Stimulated activated naive CD8-positive, alpha-beta T cell treated with anti-CD3 and anti-CD28 coated beads, Interleukin-15, amount 100 ng/mL, for 72 hours (primary cell): ENCODE data around the gene NFASC.

Source experiments
- ATAC-seq: fragments of 150-1000 bp; cut with Tn5 transposase; 2 replicates; pipeline ENCODE4 v1.10.0; 2021; ENCODE audit warnings: mild to moderate bottlenecking, moderate library complexity
- DNase-seq, 2 donors: peaks; one replicate each; pipeline ENCODE4 v3.0.0; 2021 to 2022
- H3K27ac Mint-ChIP-seq, 2 donors: one replicate each; pipeline ENCODE4 v1.8.0; 2022; ENCODE audit warnings: mild to moderate bottlenecking in 2 of 2, mixed read lengths in 2 of 2, moderate library complexity in 2 of 2
- H3K27me3 Mint-ChIP-seq: one replicate; pipeline ENCODE4 v1.8.0; 2022; ENCODE audit warnings: mixed read lengths
- H3K4me1 Mint-ChIP-seq: one replicate; pipeline ENCODE4 v1.8.0; 2022; ENCODE audit warnings: mild to moderate bottlenecking, mixed read lengths
- H3K4me3 Mint-ChIP-seq, 2 donors: one replicate each; pipeline ENCODE4 v1.8.0; 2022; ENCODE audit warnings: mild to moderate bottlenecking in 2 of 2, mixed read lengths in 2 of 2, moderate library complexity in 1 of 2
- H3K9me3 Mint-ChIP-seq, 2 donors: one replicate each; pipeline ENCODE4 v1.8.0; 2022; ENCODE audit warnings: mixed read lengths in 2 of 2

NFASC gene

DNA sequence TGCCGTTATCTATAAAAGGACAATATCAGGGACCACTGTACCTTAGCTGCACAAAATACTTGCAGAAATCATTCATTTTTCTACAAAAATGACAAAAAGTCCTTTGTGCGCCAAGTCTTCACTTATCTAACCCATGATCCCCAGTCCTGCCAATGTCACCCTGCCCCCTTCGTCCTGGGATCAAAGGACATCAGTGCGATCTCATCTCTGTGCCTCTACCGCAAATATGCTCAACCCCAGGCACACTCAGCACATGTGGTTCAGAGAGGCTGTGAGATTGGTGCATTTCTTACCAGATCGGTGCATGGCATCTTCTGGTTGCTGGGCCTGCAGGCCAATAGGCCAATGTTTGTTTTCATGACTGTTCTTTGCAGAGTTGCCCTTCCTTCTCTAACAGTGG, 72.8 kb downstream of the NFASC start:
- Mint-ChIP-seq H3K4me1 (no peaks in the 10 kb centered on the region), H3K27ac (no peak overlapping the region), H3K9me3 (no peaks in the 10 kb centered on the region), H3K4me3 (no peak overlapping the region), H3K27me3 (peaks cover 8% of the 10 kb centered on the region)
- no peak for DNase-seq
- no peak for ATAC-seq

DNA sequence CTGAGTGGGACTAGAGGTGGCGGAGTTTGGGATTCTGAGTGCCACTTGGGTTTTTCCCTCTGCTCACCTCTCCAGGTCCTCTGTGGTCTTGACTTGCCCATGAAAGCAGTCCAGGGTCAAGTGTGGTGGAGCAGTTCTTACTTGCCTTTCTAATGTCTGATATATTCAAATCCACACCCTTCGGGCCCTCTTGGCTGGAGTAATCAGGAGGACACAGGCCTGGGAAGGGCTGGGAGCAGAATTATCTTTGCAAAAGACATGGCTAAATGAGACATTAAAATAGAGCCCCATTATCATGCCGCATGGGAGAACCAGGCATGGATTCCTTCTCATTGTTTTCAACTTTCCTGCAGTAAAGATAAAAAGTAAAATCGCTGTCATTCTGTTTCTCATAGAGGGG, 74.0 kb downstream of the NFASC start:
- Mint-ChIP-seq H3K4me1 (no peaks in the 10 kb centered on the region), H3K27ac (no peak overlapping the region), H3K27me3 (peaks cover 8% of the 10 kb centered on the region), H3K4me3 (no peak overlapping the region), H3K9me3 (no peaks in the 10 kb centered on the region)
- no peak for DNase-seq
- no peak for ATAC-seq

DNA sequence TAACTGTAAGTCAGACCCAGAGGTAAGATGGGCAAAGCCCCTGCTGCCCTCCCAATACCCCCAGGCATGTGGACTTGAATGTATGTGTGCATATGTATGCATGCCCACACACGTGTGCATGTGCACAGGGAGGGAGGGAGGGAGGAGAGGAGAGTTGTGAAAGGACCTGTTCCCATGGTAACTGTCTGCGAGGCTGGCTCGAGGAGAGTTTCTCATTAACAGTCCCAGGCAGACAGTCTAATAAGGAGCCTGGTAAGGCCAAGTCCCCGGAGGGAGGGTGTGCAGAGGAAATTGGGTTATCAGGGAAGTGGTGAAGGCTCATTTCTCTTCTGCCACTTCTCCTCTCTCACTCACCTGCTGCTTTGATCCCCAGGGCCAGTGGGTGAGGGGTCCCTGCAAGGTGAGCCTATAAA, 74.9 kb downstream of the NFASC start:
- Mint-ChIP-seq H3K4me1 (no peaks in the 10 kb centered on the region), H3K4me3 (no peak overlapping the region), H3K27me3 (peaks cover 8% of the 10 kb centered on the region), H3K27ac (no peak overlapping the region), H3K9me3 (no peaks in the 10 kb centered on the region)
- ATAC-seq (no peak), DNase-seq (no peak)

DNA sequence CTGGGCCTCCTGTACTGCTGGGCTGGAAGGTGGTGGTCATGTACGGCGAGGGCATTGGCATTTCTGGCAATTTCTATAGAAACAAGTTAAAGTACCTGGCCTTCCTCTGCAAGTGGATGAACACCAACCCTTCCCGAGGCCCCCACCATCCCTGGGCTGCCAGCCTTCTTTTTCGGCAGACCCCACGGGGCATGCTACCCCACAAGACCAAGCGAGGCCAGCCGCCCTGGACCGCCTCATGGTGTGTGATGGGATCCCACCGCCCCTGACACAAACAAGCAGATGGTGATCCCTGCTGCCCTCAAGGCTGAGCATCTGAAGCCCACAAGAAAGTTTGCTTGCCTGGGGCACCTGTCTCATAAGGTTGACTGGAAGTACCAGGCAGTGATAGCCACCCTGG, 76.0 kb downstream of the NFASC start:
- ATAC-seq (no peak), DNase-seq (no peak)
- Mint-ChIP-seq H3K27ac (no peak overlapping the region), H3K4me1 (no peaks in the 10 kb centered on the region), H3K27me3 (peaks cover 8% of the 10 kb centered on the region), H3K9me3 (no peaks in the 10 kb centered on the region), H3K4me3 (no peak overlapping the region)

DNA sequence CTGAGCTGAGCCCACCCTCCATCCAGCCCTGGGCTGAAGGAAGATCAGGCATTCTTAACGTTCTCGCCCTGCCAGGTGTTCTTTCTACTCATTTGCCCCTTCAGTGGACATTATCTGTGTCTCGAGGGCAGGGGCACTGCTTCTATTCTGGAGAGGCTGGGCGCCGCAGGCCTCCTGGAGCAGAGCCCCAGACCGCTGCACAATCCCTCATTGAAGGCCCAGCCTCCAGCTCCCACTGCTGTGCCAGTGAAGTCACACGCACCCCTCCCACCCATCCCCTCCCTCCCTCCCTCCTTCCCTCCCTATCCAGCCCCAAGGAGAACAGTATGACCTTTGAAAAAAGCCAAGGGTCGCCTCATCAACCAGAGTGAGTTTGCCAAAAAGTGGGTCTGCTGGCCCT, 76.7 kb downstream of the NFASC start:
- ATAC-seq = no peak
- Mint-ChIP-seq H3K27me3 (peaks cover 8% of the 10 kb centered on the region), H3K9me3 (no peaks in the 10 kb centered on the region), H3K27ac (no peak overlapping the region), H3K4me3 (no peak overlapping the region), H3K4me1 (no peaks in the 10 kb centered on the region)
- no peak for DNase-seq

DNA sequence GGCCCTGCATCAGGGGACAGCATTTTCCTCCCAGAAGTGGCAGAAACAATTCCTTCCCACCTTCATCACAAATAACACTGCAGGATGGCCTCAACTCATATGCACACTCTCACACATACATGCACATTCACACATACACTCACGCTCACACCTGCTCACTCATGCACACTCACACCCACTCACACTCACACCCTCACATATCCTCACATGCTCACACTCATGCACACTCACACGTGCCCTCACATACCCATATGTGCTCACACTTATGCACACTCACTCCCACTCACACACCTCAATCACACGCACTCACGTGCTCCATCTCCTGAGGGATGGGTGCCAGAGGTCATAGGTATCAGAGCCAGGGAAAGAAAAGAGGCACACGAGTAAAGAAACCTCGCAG, 77.1 kb downstream of the NFASC start:
- ATAC-seq (no peak), DNase-seq (no peak)
- Mint-ChIP-seq H3K27ac (no peak overlapping the region), H3K27me3 (peaks cover 8% of the 10 kb centered on the region), H3K9me3 (no peaks in the 10 kb centered on the region), H3K4me3 (no peak overlapping the region), H3K4me1 (no peaks in the 10 kb centered on the region)

DNA sequence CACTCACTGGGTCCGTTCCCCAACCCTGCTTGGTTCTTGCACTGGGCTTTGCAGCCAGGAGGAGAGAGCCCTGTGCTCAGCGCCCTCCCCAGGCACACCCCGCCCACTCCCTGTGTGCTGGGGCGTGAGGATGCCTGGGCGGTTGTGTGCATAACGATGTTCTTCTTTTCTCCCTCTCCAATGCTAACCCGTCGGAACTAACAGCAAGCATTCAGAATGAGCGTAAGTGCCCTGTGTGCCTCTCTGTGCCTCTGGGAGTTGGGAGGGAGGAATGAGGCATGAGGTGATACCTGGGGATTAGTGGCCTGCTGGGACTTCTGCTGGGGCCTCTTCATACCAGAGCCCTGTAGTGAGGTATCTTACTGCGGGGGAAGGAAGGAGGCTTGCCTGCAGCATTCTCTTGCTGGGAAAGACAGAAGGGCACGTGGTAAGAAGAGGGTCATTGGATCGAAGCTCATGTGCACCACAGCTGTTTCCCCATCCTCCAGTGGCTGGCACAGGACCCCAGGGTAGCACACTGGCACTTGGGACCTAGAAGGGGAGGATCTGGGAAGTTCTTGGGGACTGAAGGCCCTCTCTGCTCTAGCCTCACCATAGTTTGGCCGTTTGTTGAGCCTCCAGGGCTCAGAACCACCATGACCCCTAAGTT, 79.8 kb downstream of the NFASC start:
- ATAC-seq = no peak
- H3K27me3 Mint-ChIP-seq = peaks cover 13% of the 10 kb centered on the region
- no peaks in the 10 kb centered on the region for H3K4me1 Mint-ChIP-seq
- H3K4me3 Mint-ChIP-seq = no peak overlapping the region
- no peak overlapping the region for H3K27ac Mint-ChIP-seq
- DNase-seq = no peak
- H3K9me3 Mint-ChIP-seq = no peaks in the 10 kb centered on the region

DNA sequence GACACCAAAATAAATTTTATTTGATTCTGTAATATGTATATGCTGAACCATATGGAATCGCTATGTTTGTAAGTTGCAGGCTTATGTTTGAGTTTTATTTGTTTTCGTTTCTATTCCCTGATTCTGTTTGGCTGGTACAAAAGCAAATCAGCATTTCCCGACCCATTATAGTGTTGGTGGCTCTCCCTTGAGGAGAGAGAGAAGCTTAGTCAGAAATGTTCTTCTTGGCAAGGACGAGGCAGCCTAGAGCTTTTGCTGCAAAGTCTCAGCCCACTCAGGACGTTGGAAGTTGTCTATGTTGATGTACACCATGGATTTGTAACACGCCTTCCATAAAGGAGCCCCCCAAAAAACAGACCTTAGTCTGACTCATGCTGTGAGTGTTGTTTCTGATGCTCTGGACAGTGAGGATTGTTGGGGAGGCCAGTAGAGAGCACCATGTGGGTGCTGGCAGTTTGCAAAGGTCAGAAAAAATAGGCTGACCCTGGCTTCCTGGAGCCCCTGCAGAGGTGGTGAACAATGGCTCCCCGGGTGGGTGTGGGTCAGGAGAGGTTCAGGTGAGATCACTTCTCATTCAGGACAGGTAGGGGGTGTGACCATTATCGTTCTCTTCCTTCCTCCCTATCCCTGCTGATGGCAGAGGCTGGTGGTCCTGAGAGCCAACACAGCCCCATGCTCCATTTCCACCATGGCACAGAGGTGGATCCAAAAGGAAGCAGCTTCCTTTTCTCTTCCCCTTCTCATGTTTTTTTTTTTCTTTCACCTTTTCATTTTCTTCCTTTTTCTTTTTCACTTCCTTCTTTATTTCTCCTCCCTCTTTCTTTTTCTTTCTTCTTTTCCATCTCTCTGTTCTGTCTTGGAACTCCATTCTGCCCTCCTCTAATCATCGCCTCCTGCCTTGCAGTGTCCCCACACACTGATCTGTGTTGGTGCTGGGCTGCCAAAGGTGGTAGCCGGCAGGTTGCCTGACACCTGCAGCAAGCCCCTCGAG, 88.0 kb downstream of the NFASC start:
- Mint-ChIP-seq H3K9me3 (no peaks in the 10 kb centered on the region), H3K27ac (no peak overlapping the region), H3K4me1 (no peaks in the 10 kb centered on the region), H3K4me3 (no peak overlapping the region), H3K27me3 (peaks cover 58% of the 10 kb centered on the region)
- ATAC-seq (no peak), DNase-seq (no peak)

DNA sequence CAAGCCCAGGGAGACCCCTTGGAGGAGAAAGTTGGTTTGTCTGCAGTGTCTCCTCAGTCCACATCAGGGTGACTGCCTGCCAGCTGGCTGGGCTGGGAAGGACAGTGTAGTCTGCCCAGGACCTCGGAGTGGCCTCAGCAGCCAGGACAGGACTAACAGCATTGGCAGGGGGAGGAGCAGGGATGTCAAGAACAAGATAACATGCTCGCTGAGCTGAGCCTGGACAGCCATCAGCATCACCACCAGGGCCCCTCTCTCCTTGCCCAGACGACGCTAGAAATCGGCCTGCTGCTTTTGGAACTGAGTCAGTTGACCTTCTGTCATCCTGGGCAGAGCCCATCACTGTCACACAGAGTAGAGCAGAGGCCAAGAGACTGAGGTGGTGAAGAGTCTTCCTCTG, 88.7 kb downstream of the NFASC start:
- DNase-seq (no peak), ATAC-seq (no peak)
- Mint-ChIP-seq H3K9me3 (no peaks in the 10 kb centered on the region), H3K27me3 (peaks cover 62% of the 10 kb centered on the region), H3K4me3 (no peak overlapping the region), H3K27ac (no peak overlapping the region), H3K4me1 (no peaks in the 10 kb centered on the region)

DNA sequence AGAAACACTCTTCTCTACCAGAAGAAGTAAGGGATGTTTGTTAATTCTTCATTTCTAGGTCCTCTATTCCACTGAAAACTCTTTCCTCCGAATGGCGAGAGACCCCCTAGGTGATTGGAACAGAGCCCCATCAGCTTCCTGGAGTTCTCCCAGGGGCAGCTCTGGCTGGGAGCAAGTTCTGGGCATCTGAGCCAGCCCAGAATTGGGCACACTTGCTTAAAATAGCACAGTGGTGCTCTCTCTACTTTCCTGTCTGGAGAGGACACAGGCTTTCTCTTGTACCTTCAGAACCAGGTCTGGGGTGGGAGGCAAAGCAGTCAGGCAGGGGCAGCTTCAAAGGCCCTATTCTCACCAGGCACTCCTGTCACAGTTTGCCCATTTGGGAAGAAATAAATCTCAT, 89.2 kb downstream of the NFASC start:
- H3K9me3 Mint-ChIP-seq = no peaks in the 10 kb centered on the region
- no peak overlapping the region for H3K4me3 Mint-ChIP-seq
- DNase-seq (no peak), ATAC-seq (no peak)
- H3K27me3 Mint-ChIP-seq = peaks cover 62% of the 10 kb centered on the region
- no peaks in the 10 kb centered on the region for H3K4me1 Mint-ChIP-seq
- peak overlapping the region in 1 of 2 donors; percentile 80 for H3K27ac Mint-ChIP-seq

DNA sequence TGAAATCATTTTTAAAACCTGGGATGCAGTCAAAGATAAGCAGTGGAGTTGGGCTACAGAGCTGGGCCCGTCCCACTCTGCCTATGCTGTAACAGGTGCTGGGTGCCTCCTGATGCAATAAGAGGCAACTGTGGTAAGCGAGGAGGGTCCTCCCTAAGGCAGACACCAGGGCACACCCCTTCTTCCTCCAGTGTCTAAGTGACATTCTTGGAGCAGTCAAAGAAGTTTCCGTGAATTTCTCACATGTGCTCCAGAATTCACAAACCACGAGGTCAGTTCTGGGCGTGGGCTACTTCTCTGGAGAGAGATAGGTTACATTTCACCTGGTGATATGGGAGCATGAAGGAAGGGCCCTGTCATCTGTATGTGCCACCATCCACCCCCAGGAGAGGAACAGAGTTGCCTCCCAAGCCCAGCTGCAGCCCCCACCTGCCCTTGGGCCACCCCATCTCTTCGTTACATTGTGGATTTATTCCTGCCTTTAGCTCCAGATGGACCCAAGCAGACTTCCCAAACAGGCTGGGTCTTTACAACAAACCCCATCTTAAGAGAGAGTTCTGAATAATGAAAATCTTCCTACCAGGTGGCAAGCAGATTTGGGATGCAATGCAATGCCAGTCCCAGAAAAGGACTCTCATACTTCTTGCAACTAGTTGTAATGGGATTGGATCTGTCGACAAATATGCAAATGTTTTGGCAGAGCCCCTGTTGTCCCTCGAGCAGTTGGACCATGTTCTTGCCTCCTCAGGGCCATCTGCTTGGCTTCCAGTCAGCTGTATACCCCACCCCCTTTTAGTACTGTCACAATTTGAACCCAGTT, 89.9 kb downstream of the NFASC start:
- DNase-seq (no peak), ATAC-seq (no peak)
- H3K4me1 Mint-ChIP-seq = no peaks in the 10 kb centered on the region
- H3K9me3 Mint-ChIP-seq = no peaks in the 10 kb centered on the region
- peaks cover 57% of the 10 kb centered on the region for H3K27me3 Mint-ChIP-seq
- no peak overlapping the region for H3K4me3 Mint-ChIP-seq
- H3K27ac Mint-ChIP-seq = peak overlapping the region in 1 of 2 donors; percentile 13

DNA sequence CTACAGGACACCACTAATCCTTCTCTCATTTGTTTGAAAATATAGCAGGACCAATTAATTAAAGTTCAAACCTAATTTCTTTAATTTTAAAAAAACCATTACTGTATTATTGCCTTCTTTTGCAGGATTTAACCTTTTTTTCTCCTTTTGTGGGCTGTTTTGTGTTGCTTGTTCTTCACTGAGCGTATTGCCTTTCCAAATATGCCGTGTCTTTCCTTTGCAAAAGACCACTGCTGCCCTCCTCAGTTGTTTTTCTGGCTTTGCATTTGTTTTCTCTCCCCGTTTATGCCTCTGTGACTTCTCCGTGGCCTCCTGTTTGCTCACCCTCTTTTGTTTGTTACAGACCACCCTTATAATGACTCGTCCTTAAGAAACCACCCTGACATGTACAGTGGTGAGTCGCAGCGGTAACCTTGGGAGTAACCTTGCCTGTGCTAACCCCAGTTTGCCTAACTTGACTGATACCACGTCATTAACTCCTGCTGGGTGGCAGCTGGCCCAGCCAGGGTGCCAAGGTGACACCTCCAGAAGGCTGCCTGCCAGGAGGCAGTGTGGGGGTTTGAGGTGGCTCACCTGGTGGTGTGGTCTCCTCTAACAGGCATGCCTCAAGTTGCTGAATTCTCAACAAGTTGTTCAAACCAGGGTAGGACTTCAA, 91.2 kb downstream of the NFASC start:
- DNase-seq = no peak
- no peak overlapping the region for H3K27ac Mint-ChIP-seq

DNA sequence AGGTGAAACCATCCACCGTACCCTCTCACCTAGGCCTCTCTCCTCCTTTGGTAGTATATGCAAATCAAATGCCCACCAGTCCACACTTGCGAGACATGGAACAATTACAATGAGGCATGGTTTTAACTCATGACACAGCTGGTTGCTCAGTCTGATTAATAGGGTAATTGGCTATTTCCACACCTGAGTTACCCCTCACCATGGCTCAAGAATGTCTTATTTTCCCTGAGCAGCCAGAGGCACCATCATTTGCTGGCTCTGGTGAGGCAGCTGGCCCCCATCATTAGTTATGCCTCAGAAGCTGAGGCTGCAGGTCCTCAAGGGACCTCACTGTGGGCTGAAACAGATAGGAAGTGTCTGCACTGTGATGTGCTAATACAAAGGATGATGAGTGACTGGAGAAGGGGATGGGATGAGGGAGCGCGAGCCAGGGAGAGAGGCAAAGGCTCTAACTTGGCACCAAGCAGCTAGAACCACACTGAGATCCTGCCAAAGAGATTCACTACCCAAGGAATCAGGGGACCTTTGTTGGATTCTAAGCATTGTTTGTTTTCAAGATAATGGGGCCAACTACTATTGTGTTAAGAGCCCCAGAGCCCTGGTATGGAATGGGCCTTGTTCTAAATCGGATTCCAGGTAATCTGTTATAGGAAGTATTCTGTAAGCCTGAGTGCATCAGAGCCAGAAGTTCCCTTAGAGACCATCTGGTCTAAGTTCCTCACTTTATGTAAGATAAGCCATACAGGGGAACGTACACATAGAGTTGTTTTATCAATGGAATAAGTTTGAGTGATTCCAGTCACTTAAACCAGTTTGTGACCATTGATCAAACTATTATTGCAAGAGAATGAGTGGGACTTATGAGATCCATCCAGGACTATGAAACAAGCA, 92.3 kb downstream of the NFASC start:
- Mint-ChIP-seq H3K9me3 (no peaks in the 10 kb centered on the region), H3K4me3 (no peak overlapping the region), H3K27ac (no peak overlapping the region), H3K27me3 (peaks cover 58% of the 10 kb centered on the region), H3K4me1 (no peaks in the 10 kb centered on the region)
- DNase-seq = no peak
- no peak for ATAC-seq

More for the DNA sequence above, 91.2 kb downstream of the NFASC start:
- no peak for ATAC-seq
- no peak overlapping the region for H3K4me3 Mint-ChIP-seq
- H3K9me3 Mint-ChIP-seq = no peaks in the 10 kb centered on the region
- H3K27me3 Mint-ChIP-seq = peaks cover 55% of the 10 kb centered on the region
- H3K4me1 Mint-ChIP-seq = no peaks in the 10 kb centered on the region

DNA sequence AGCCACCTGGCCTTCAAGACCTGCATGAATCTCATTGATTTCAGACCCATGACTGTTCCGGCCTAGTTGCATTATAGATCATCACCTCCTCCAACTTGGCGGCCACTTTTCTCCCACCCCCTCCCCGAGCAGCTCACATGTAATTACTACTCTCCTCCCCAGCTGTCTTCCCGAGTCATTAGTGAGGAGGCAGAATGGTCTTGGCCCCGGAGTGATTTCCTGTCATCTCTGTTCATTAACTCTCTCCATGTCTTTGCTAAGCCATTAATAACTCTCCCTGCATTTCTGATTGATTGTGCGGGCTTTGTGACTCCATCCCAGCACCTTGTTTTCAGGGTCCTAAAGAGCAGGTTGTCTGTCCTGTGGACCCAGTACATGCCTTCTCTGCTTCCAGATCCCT, 96.8 kb downstream of the NFASC start:
- Mint-ChIP-seq H3K27ac (no peak overlapping the region), H3K9me3 (no peaks in the 10 kb centered on the region), H3K4me1 (peaks cover 8% of the 10 kb centered on the region), H3K4me3 (no peak overlapping the region), H3K27me3 (peaks cover 58% of the 10 kb centered on the region)
- DNase-seq (no peak), ATAC-seq (no peak)
